ENCODE results near the gene CFAP251. TPM values are rescaled to one million over a fixed set of nuclear protein-coding genes. Genes with fewer than 3 reads are reported as not detected.

CFAP251 gene
- total and polyA plus RNA-seq, 7 donors: 0.68 to 3.0 (median 1.1) TPM; not detected in 1

- H3K9me3 ChIP-seq: no peaks in the 10 kb centered on the region
- TF ChIP-seq POLR2AphosphoS5 (IDR thresholded peaks at IDR 0.05) (no peak), POLR2A (IDR thresholded peaks at IDR 0.05) (no peak), EP300 (IDR thresholded peaks at IDR 0.05) (no peak)
- TF ChIP-seq, protein P1, sequence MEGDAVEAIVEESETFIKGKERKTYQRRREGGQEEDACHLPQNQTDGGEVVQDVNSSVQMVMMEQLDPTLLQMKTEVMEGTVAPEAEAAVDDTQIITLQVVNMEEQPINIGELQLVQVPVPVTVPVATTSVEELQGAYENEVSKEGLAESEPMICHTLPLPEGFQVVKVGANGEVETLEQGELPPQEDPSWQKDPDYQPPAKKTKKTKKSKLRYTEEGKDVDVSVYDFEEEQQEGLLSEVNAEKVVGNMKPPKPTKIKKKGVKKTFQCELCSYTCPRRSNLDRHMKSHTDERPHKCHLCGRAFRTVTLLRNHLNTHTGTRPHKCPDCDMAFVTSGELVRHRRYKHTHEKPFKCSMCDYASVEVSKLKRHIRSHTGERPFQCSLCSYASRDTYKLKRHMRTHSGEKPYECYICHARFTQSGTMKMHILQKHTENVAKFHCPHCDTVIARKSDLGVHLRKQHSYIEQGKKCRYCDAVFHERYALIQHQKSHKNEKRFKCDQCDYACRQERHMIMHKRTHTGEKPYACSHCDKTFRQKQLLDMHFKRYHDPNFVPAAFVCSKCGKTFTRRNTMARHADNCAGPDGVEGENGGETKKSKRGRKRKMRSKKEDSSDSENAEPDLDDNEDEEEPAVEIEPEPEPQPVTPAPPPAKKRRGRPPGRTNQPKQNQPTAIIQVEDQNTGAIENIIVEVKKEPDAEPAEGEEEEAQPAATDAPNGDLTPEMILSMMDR (IDR thresholded peaks at IDR 0.05): no peak
- H3K27me3 ChIP-seq: no peaks in the 10 kb centered on the region
- peak overlapping the region; percentile 54 to 84 (median 70) for H3K4me3 ChIP-seq
- WGBS, 2 donors: 64 to 70% methylated on average over 16 of the region's 16 CpGs
- intact Hi-C loops (cut with DNase I): loop anchor here (1.0 to 10.0 kb wide), 2 partner anchors 102 to 204 kb away; partner anchors contain the start of genes CFAP251 and DIABLO
- H3K27ac ChIP-seq: peak overlapping the region in 3 of 4 donors; percentile 72 to 85 (median 83)
- H3K36me3 ChIP-seq: no peaks in the 10 kb centered on the region
- no peak for DNase-seq
- peaks cover 0 to 21% (median 16%) of the 10 kb centered on the region in 4 donors for H3K4me1 ChIP-seq
These were observed 102.4 kb downstream of the CFAP251 start for GRCh38 chr12:122020795-122021192.

DNA sequence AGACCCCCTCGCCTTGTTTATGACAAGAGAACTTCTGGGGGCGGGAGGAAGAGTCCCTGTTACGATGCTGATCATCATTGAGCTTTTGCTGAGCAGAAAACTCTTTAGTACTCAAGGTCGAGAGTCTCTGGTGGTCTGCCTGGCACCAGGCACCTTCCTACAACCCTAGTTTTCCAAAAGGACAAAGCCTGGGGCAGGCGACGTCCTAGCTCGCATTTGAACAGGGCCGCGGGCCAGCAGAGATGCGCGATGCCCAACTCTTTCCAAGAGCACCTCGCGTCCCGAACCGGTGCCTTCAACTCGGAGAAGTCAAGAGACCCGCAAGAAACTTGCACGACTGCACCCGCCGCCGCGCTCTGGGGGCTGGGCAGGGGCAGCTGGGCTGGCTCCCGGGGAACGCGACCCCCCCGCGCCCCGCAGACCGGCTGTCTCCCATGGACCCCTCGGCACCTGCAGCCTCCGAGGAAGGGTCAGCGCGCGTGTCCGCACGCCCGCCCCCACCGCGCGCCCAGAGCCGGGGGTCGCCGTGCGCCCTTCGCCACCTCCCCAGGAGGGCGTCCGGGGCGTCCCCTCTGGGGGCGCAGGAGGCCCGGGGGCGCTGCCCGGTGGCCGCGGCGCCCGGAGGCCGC is 102.9 kb downstream of the CFAP251 start:
- WGBS, 2 donors: 1 to 2% methylated on average over 57 of the region's 57 CpGs
- Histone ChIP-seq H3K4me1 (peaks cover 0 to 21% (median 16%) of the 10 kb centered on the region in 4 donors), H3K9me3 (no peaks in the 10 kb centered on the region), H3K4me3 (peak overlapping the region; percentile 54 to 84 (median 70)), H3K27ac (peak overlapping the region; percentile 72 to 85 (median 81)), H3K27me3 (no peaks in the 10 kb centered on the region), H3K36me3 (no peaks in the 10 kb centered on the region)
- DNase-seq: peak; percentile 76
- TF ChIP-seq, protein P1 (IDR thresholded peaks at IDR 0.05): no peak
- TF ChIP-seq EP300 (IDR thresholded peaks at IDR 0.05) (no peak), POLR2A (IDR thresholded peaks at IDR 0.05) (no peak), POLR2AphosphoS5 (IDR thresholded peaks at IDR 0.05) (no peak)
- intact Hi-C loops (cut with DNase I): loop anchor here (1.0 to 10.0 kb wide), 2 partner anchors 103 to 203 kb away; partner anchors contain the start of genes CFAP251 and DIABLO

DNA sequence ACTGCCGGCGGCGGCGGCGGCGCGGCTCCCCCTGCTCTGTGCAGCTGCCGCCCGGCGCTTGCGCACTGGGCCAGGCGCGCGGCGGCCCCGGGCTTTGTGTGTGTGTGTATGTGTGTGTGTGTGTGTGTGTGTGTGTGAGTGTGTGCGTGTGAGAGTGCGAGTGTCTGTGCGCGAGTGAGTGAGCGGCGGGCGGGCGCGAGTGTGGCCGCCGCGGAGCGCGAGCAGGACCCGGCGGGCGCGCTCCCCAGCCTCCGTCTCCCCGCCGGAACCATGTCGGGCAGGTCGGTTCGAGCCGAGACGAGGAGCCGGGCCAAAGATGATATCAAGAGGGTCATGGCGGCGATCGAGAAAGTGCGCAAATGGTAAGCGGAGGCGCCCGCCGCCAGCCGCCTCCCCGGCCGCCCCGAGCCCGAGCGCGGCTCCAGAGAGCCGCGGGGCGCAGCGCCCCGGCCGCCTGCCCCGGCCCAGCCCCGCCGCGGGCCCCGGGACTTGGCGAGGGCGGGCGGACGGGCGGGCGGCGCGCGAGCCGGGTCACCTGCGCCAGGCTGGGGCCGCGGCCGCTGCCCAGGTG is 103.5 kb downstream of the CFAP251 start, which contains the start of gene BCL7A:
TSS of gene BCL7A (plus strand) at position 63 of the 571 bp plus-strand sequence. CDS start at position 271, 208 bp downstream.
- H3K36me3 ChIP-seq: no peaks in the 10 kb centered on the region
- H3K4me3 ChIP-seq: peak within 1 kb of the TSS; percentile 61 to 84 (median 74)
- DNase-seq: peak; percentile 89
- H3K27me3 ChIP-seq: no peaks in the 10 kb centered on the region
- peaks cover 0 to 21% (median 16%) of the 10 kb centered on the region in 4 donors for H3K4me1 ChIP-seq
- H3K9me3 ChIP-seq: no peaks in the 10 kb centered on the region
- 0% methylated on average over 83 of the region's 83 CpGs for WGBS, 2 donors
- no peak for TF ChIP-seq EP300 (IDR thresholded peaks at IDR 0.05)
- peak in 1 of 2 donors; percentile 52 for TF ChIP-seq POLR2A (IDR thresholded peaks at IDR 0.05)
- TF ChIP-seq, protein P1 (IDR thresholded peaks at IDR 0.05): no peak
- peak in 3 of 4 donors; percentile 27 to 57 (median 45) for TF ChIP-seq POLR2AphosphoS5 (IDR thresholded peaks at IDR 0.05)
- H3K27ac ChIP-seq: peak within 1 kb of the TSS; percentile 79 to 92 (median 87)
- intact Hi-C loops (cut with DNase I): loop anchor here (1.0 to 10.0 kb wide), 2 partner anchors 104 to 203 kb away; partner anchors contain the start of genes CFAP251 and DIABLO

GRCh38 chr12:122022393-122023338 is 104.3 kb downstream of the CFAP251 start:
- peak overlapping the region; percentile 41 to 84 (median 70) for H3K4me3 ChIP-seq
- H3K27me3 ChIP-seq: no peaks in the 10 kb centered on the region
- 1% methylated on average over 124 of the region's 124 CpGs for WGBS, 2 donors
- DNase-seq: no peak
- TF ChIP-seq POLR2AphosphoS5 (IDR thresholded peaks at IDR 0.05) (no peak), POLR2A (IDR thresholded peaks at IDR 0.05) (no peak), EP300 (IDR thresholded peaks at IDR 0.05) (no peak)
- TF ChIP-seq, protein P1 (IDR thresholded peaks at IDR 0.05): no peak
- H3K9me3 ChIP-seq: no peaks in the 10 kb centered on the region
- intact Hi-C loops (cut with DNase I): loop anchor here (10.0 kb wide), 1 partner anchor 202 kb away; the partner anchor contains the start of gene DIABLO
- peak overlapping the region; percentile 79 to 92 (median 87) for H3K27ac ChIP-seq
- H3K36me3 ChIP-seq: no peaks in the 10 kb centered on the region
- peaks cover 0 to 21% (median 16%) of the 10 kb centered on the region in 4 donors for H3K4me1 ChIP-seq

Data from sigmoid colon (tissue), 7 donors.